Inferior parietal cortex (tissue), 1 donor: Measurements from ENCODE around the gene TMEM54.

ENCODE experiments used
- DNase-seq: peaks from one replicate; pipeline ENCODE4 v3.0.0-alpha.2; 2016; ENCODE audit errors: extremely low spot score

The TMEM54 gene

DNA sequence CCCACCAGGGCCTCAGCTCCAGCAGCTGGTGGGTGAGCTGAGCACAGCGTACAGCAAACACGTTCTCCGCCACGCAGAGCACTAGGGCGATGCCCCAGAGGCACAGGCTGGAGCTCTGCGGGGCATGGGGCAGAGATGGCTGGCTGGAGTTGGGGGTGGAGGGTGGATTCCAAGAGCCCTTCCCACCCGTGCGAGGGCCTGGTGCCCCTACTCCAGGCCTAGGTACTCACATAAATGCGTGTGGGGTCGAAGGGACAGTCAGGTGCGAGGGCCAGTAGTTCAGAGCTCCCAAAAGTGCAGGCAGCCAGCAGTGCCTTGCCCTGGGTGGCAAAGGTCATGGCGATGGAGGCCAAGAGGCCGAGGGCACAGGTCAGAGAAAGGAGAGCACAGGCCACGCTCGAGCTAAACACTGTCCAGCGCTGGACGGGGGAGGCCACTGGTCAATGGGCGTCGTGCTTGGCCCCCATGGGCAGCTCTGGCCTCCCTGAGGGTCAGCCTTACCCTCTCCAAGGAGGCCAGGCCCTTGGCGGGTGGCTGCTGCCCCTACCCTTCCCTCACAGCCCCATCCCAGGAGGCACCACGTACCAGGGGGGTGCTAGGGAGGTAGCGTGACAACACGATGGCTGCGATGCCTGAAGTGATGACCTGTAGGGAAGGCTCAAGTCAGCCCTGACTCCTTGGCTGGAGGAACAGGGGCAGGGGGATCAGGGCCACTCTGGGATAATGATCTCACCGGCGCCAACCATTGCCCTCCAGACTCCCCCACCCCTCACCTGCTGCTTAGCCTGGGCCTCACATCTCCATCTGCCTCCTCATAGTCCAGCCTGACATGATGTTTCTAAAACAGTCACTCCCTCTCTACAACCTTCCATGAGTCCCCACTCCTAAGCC lies 5.6 kb downstream of the TMEM54 start:
- DNase-seq, result no peak

DNA sequence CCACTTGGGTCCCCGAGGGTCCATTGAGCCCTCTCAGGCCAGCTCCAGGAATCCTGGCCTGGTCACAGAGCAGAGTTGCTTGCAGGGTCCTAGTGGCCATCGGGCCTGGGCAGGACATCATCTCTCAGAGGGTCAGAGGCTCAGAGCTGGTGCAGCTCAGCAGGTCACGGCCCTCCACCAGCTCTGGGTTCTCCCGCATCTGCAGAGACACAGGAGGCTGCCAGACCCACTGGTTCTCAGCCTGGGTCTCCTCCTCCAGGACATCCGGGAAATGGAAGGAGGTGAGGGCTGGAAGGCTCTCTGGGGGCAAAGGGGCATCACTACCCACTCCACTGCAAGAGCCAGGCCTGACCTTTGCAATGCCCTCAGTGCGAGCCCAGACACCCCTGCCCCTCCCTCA lies 6.5 kb downstream of the TMEM54 start:
- no peak for DNase-seq

- DNase-seq, result no peak
Measured at GRCh38 chr1:32894019-32894600, 7.1 kb downstream of the TMEM54 start.

GRCh38 chr1:32893198-32894018 lies 7.8 kb downstream of the TMEM54 start:
- no peak for DNase-seq

- peak; percentile 61 for DNase-seq
Measured at GRCh38 chr1:32892368-32893197, 8.6 kb downstream of the TMEM54 start.

DNA sequence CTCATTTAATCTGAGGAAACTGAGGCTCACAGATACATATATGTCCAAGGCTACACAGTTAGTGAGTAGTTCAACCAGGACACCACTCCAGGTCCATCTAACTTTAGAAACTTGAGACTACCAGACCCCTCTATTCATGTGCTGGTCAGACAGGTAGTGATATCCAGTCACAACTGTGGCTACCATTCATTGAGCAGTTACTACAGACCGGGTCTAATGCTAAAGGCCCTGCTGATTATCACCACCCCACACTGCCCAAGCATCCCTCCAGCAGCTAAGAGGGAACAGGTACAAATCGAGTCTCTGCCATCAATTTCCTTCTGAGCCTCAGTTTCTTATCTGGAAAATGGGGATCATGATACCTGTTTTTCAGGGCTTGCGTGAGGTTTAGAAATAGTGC lies 9.6 kb downstream of the TMEM54 start:
- no peak for DNase-seq

GRCh38 chr1:32891241-32891570 lies 10.0 kb downstream of the TMEM54 start:
- DNase-seq, result no peak

DNA sequence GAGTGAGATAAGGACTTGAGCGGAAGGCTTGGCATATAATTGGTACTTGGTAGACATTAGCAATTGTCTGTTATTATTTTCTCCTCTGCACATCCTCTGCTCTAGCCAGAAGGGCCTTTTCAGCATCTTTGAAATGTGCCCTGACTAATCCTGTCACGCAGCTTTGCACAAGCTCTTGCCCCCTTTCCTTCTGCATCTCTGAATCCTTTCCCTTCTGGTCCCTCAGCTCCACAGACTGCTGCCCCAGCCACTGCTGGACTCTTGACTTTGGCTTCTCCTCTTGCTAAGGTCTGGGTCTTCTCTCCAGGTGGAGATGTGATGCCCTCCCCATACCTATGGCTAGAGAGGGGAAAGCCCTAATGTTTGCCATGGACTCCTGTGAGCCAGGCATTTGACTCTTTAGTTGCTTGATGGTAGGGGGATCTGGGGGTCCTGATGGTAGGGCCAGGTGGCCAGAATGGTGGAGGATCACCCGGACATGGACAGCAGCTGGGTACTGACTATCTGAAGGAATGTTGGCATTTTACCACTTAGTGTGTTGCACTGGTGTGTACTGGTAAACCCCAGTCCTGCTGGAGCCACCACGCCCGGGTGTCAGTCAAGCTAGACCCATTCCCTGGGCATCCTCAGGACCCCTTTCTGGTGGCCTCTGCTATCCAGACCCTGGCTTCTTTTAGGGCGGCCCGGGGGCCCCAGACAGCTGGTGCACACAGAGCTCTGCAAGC lies 10.5 kb downstream of the TMEM54 start:
- DNase-seq, result no peak

- no peak for DNase-seq
Measured at GRCh38 chr1:32889731-32890278, 11.4 kb downstream of the TMEM54 start.

DNA sequence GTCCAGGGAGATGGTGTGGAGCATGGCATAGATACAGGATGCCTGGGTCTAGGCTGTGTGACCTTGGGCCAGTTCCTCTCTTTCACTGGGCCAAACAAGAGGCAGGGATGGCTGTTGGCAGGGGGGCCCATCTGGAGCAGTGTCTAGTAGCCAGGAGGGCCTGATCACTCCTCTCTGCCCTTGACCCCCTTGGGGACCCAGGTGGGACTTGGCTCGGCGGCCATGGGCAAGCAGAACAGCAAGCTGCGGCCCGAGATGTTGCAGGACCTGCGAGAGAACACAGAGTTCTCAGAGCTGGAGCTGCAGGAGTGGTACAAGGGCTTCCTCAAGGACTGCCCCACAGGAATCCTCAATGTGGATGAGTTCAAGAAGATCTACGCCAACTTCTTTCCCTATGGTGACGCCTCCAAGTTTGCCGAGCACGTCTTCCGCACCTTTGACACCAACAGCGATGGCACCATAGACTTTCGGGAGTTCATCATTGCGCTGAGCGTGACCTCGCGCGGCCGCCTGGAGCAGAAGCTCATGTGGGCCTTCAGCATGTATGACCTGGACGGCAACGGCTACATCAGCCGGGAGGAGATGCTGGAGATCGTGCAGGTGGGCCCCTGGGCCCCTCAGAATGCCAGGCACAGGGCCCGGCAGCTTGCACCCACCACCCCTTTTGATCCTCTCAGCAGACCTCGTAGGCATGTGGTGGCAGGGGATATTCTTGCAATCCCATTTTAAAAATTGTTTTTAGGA lies 12.3 kb downstream of the TMEM54 start:
- DNase-seq, result no peak

GRCh38 chr1:32888134-32888533 lies 13.1 kb downstream of the TMEM54 start:
- DNase-seq, result no peak

DNA sequence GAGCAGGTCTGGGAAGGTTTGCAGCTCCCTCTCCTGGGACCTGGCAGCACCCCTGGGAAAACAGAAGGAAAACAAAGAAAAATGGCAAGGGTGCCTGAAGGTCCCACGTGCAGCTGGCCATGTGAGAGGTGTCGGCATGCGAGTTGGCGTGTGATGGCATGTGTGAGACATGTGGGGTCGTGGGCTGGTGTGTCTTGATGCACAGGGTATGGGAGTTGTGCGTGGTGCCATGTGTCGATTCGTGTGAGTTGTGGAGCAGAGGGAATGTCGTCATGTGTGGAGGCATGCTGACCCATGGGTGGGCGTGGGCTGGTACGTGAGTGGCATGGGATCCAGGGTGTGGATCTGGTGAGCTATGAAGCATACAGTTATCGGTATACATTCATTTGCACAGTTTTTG lies 13.6 kb downstream of the TMEM54 start:
- DNase-seq, result no peak

GRCh38 chr1:32886828-32887414 lies 14.3 kb downstream of the TMEM54 start:
- no peak for DNase-seq

- no peak for DNase-seq
Measured at GRCh38 chr1:32886004-32886827, 15.0 kb downstream of the TMEM54 start, which contains the start of gene HPCA. TSS of gene HPCA (plus strand) at chr1:32886491. CDS start at chr1:32888899, 2,408 bp downstream.

DNA sequence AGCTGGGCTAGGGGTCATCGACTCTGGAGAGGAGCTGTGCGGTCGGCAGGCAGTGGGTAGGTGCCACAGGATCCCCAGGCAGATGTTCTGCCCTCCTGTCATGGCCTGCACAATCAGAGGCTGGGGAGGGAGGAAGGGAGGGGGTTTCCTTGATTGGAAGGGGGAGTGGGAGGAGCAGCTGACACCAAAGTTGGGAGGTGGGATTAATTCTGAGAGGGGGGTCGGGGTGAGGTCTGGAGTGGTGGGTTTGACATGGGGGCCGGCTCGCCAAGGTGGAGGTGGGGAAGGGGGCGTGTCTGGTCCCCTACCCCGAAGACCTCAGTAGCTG lies 15.5 kb downstream of the TMEM54 start:
- no peak for DNase-seq

DNA sequence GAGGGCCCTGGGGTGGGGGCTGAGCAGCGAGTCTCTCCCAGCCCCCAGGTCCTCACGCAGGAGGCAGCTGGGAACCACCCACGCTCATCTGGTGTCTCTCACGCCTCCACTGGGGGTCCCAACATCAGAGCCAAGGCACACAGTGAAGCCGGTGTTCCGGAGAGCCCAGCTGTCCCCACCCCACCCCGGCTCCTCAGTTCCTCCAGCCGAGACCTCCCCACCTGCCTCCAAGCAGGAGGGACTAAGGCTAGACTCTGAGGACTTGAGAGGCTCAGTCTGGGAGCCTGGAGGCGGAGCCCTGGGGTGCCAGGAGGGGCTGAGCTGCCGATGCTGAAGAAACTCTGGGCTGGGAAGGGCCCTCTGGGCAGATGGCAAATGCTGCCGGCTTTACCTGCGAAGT lies 16.5 kb downstream of the TMEM54 start:
- no peak for DNase-seq

DNA sequence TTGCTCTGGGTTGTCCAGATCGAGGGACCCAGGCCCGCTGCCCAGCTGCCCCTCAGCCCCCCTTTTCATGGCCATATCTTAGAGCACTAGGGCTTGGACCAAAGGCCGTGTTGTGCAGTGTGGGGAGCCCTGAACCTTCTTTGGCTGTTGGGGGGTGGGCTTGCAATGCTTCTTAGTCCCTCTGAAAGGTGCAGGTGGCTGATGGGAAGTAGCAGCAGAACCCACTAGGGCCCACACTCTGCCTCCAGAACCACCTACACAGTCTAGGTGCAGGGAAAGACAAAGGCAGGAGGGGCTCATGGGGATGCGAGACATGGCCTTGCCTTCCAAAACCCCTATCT lies 17.2 kb downstream of the TMEM54 start:
- DNase-seq, result no peak

- DNase-seq, result no peak
Measured at GRCh38 chr1:32883338-32884031, 17.7 kb downstream of the TMEM54 start.
